HepG2 (cell line): Measurements from ENCODE around the gene HSPE1. TPM values are rescaled to one million over a fixed set of nuclear protein-coding genes. Genes with fewer than 3 reads are reported as not detected.

Experiments
- ATAC-seq: fragments of 200-7000 bp; cut with Tn5 transposase; 3 replicates; pipeline ENCODE4 v1.9.1; 2020; ENCODE audit warnings: mild to moderate bottlenecking, moderate library complexity
- BruUV-seq: library from RNA; stranded (reverse); fragments of 400-500 nt; replicated peaks from 2 replicates; lab custom pipeline; 2021; lab: Mats Ljungman, UMichigan
- CTCF ChIA-PET: fragments of 300-600 bp; formaldehyde crosslinking; extraction: SDS; loops from one replicate; lab custom pipeline; 2021; ENCODE audit warnings: low total read pairs, inconsistent platforms, low intra/inter-chr PET ratio; lab: Yijun Ruan, JAX
- POLR2A ChIA-PET: fragments of 350-600 bp; sonication (Branson Sonifier 250); formaldehyde crosslinking; loops from one replicate; lab custom pipeline; 2020; ENCODE audit warnings: antibody characterized with exemption, inconsistent platforms; lab: Yijun Ruan, JAX
- DNase-seq: peaks from one replicate; pipeline ENCODE4 v3.0.0-alpha.2; 2015; ENCODE audit warnings: low spot score
- FAIRE-seq: peaks from 3 replicates; lab custom pipeline; 2011; peaks lifted over from hg19 to GRCh38; lab: Jason Lieb, UNC
- H2AFZ ChIP-seq: one replicate; pipeline ENCODE4 v1.6.1; 2011; ENCODE audit warnings: low read length, inconsistent platforms
- H3K27ac ChIP-seq: fragments of 300-600 bp; 3 replicates; pipeline ENCODE4 v1.8.0; 2011; ENCODE audit warnings: mixed run types, mild to moderate bottlenecking, mixed read lengths, low read length, inconsistent platforms; ENCODE audit not compliant: insufficient read depth; ENCODE audit errors: extremely low read length
- H3K27me3 ChIP-seq, 2 experiments: fragments of 200-600 bp in 1 of 2; 2 replicates in 1 of 2; 3 replicates in 1 of 2; pipeline versions ENCODE4 v1.6.0 to v1.8.0; 2011; ENCODE audit warnings: low read length in 2 of 2, mild to moderate bottlenecking in 2 of 2, moderate library complexity in 2 of 2, inconsistent platforms in 1 of 2; ENCODE audit not compliant: insufficient read depth in 2 of 2, control insufficient read depth in 1 of 2
- H3K36me3 ChIP-seq, 2 experiments: fragments of 200-600 bp in 1 of 2; replicated peaks in 1 of 2; 2 replicates in 1 of 2; 3 replicates in 1 of 2; pipeline versions ENCODE4 v1.5.1 to v1.8.0; 2011; ENCODE audit warnings: low read length in 2 of 2, inconsistent platforms in 1 of 2; ENCODE audit not compliant: insufficient read depth in 2 of 2, control insufficient read depth in 1 of 2
- H3K4me1 ChIP-seq: 2 replicates; pipeline ENCODE4 v1.5.1; 2012; ENCODE audit warnings: low read length, inconsistent platforms; ENCODE audit not compliant: insufficient read depth
- H3K4me2 ChIP-seq: 2 replicates; pipeline ENCODE4 v1.6.0; 2011; ENCODE audit warnings: low read depth, low read length, inconsistent platforms
- H3K4me3 ChIP-seq, 3 experiments: fragments of 200-600 bp in 1 of 3; sonication (generic), shearing (Covaris generic) in 1 of 3; replicated peaks in 1 of 3; 2 replicates each; pipeline ENCODE4 v1.5.1; 2011 to 2016; ENCODE audit warnings: low read length in 3 of 3, inconsistent platforms in 2 of 3, low read depth in 2 of 3, mild to moderate bottlenecking in 2 of 3, control low read depth in 1 of 3, mixed read lengths in 1 of 3; ENCODE audit not compliant: insufficient read depth in 1 of 3
- H3K79me2 ChIP-seq: one replicate; pipeline ENCODE4 v1.6.1; 2011; ENCODE audit warnings: low read length, inconsistent platforms; ENCODE audit not compliant: insufficient read depth
- H3K9ac ChIP-seq: 2 replicates; pipeline ENCODE4 v1.6.0; 2011; ENCODE audit warnings: mild to moderate bottlenecking, low read depth, low read length, inconsistent platforms; ENCODE audit not compliant: insufficient read depth
- H3K9me3 ChIP-seq: 2 replicates; pipeline ENCODE4 v1.5.1; 2012; ENCODE audit warnings: mild to moderate bottlenecking, low read length
- H4K20me1 ChIP-seq: 2 replicates; pipeline ENCODE4 v1.6.0; 2011; ENCODE audit warnings: inconsistent platforms, mild to moderate bottlenecking, low read length, moderate library complexity; ENCODE audit not compliant: insufficient read depth
- GATA4 ChIP-seq: sonication (generic); IDR thresholded peaks from 2 replicates; pipeline ENCODE4 v1.6.1; 2016; ENCODE audit warnings: antibody characterized with exemption, low read depth, borderline replicate concordance
- LCORL ChIP-seq, 2 experiments: fragments of 450-650 bp in 1 of 2; sonication (generic) in 1 of 2; formaldehyde crosslinking in 1 of 2; IDR thresholded peaks; 2 replicates each; pipeline versions ENCODE4 v1.5.0 to v1.6.1; 2017 to 2020; ENCODE audit warnings: antibody characterized with exemption in 1 of 2, missing genetic modification reagents in 1 of 2
- SKI ChIP-seq: fragments of 450-650 bp; IDR thresholded peaks from one replicate; pipeline ENCODE4 v1.6.1; 2018; ENCODE audit warnings: mild to moderate bottlenecking; ENCODE audit not compliant: partially characterized antibody
- SRF ChIP-seq: IDR thresholded peaks from 2 replicates; pipeline ENCODE4 v1.6.1; 2011; ENCODE audit warnings: mild to moderate bottlenecking, low read depth, low read length, moderate library complexity
- THAP11 ChIP-seq: IDR thresholded peaks from 2 replicates; pipeline ENCODE4 v1.6.1; 2016; ENCODE audit warnings: missing biosample characterization, missing genetic modification reagents
- ZSCAN30 ChIP-seq: sonication (generic); formaldehyde crosslinking; IDR thresholded peaks from 2 replicates; pipeline ENCODE4 v1.5.0; 2020; ENCODE audit warnings: mild to moderate bottlenecking, missing genetic modification reagents
- WGBS: methylation state at CpG from one replicate; pipeline ENCODE4 v1.1.6; 2017; ENCODE audit warnings: low lambda C conversion rate; 5-methylcytosine and 5-hydroxymethylcytosine counted together
- in situ Hi-C: cut with HindIII; loops from 2 replicates; pipeline ENCODE4 v1.10.0; 2017; ENCODE audit warnings: low pct_unique_long_range_greater_than_20kb; ENCODE audit not compliant: extremely low pct_ligation_motif_present
- intact Hi-C: fragments of 100-400 bp; cut with micrococcal nuclease; formaldehyde crosslinking; loops from one replicate; pipeline ENCODE4 v1.10.0; 2022; ENCODE audit not compliant: unreplicated experiment
- polyA plus RNA-seq, 8 experiments: library from polyadenylated mRNA; depleted of rRNA in 3 of 8; stranded (reverse) in 7 of 8; unstranded in 1 of 8; fragments of >200 nt; fragmentation: Illumina TruSeq in 4 of 8; extraction: Trizol in 4 of 8; gene quantifications; 2 replicates each; pipeline versions ENCODE4 v1.2.1 to v1.2.3, GENCODE V29; 2011 to 2016; ENCODE audit warnings: low read depth in 4 of 8, missing spikeins in 1 of 8, mixed read lengths in 1 of 8; ENCODE audit not compliant: insufficient read depth in 1 of 8
- total RNA-seq, 5 experiments: library from RNA; depleted of rRNA; stranded (reverse); fragments of >200 nt; fragmentation: Illumina TruSeq; extraction: Trizol; gene quantifications; 2 replicates each; pipeline ENCODE4 v1.2.3, GENCODE V29; 2016; ENCODE audit warnings: low read depth in 1 of 5
- TF ChIP-seq, protein P1 (sequence below): sonication (generic); formaldehyde crosslinking; IDR thresholded peaks from 2 replicates; pipeline ENCODE4 v1.8.1; 2022; ENCODE audit warnings: low read depth, mild to moderate bottlenecking, missing genetic modification reagents
- TF ChIP-seq, protein P2 (sequence below): IDR thresholded peaks from 2 replicates; pipeline ENCODE4 v1.6.1; 2016; ENCODE audit warnings: missing compliant biosample characterization, missing genetic modification reagents, borderline replicate concordance
- TF ChIP-seq, protein P3 (sequence below): sonication (generic); formaldehyde crosslinking; IDR thresholded peaks from 2 replicates; pipeline ENCODE4 v1.4.0; 2020; ENCODE audit warnings: missing genetic modification reagents
- TF ChIP-seq, protein P4 (sequence below): sonication (generic); formaldehyde crosslinking; conservative IDR thresholded peaks from 2 replicates; pipeline ENCODE4 v1.4.0; 2020; ENCODE audit warnings: missing genetic modification reagents
- TF ChIP-seq, protein P5 (sequence below): sonication (generic); formaldehyde crosslinking; IDR thresholded peaks from 2 replicates; pipeline ENCODE4 v1.5.0; 2020; ENCODE audit warnings: missing genetic modification reagents
- TF ChIP-seq, protein P6 (sequence below): sonication (generic); formaldehyde crosslinking; IDR thresholded peaks from 2 replicates; pipeline ENCODE4 v1.4.0; 2020; ENCODE audit warnings: missing genetic modification reagents

Gene HSPE1
- total and polyA plus RNA-seq, 2 of the 13 experiments (the other 11 are each of a cell fraction or from before 2014, with no cell fraction given) = 244 to 823 TPM

DNA sequence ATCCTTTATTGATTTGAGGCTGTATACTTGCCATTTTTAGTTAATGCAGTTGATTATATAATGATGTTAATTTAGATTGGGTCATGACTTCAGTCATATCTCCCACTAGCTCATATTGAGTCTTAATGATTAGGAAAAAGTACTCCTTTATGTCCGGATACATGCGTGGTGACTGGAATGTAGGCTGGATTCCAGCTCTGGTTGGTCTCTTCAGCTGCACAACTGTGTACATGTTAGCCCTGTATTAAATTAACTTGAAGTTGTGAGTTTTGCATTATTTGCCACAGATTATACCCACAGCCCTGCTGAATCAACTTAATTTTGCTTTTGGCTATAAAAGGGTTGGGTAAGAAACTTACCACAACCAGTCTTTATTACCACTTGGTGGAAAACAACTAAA lies 38.2 kb downstream of the HSPE1 start (continued):
- TF ChIP-seq ZSCAN30 (CRISPR knock-in tag) (no peak), SRF (no peak), THAP11 (no peak), SKI (no peak)
- TF ChIP-seq, protein P1, sequence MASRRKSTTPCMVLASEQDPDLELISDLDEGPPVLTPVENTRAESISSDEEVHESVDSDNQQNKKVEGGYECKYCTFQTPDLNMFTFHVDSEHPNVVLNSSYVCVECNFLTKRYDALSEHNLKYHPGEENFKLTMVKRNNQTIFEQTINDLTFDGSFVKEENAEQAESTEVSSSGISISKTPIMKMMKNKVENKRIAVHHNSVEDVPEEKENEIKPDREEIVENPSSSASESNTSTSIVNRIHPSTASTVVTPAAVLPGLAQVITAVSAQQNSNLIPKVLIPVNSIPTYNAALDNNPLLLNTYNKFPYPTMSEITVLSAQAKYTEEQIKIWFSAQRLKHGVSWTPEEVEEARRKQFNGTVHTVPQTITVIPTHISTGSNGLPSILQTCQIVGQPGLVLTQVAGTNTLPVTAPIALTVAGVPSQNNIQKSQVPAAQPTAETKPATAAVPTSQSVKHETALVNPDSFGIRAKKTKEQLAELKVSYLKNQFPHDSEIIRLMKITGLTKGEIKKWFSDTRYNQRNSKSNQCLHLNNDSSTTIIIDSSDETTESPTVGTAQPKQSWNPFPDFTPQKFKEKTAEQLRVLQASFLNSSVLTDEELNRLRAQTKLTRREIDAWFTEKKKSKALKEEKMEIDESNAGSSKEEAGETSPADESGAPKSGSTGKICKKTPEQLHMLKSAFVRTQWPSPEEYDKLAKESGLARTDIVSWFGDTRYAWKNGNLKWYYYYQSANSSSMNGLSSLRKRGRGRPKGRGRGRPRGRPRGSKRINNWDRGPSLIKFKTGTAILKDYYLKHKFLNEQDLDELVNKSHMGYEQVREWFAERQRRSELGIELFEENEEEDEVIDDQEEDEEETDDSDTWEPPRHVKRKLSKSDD (CRISPR knock-in tag) = no peak
- TF ChIP-seq, protein P2, sequence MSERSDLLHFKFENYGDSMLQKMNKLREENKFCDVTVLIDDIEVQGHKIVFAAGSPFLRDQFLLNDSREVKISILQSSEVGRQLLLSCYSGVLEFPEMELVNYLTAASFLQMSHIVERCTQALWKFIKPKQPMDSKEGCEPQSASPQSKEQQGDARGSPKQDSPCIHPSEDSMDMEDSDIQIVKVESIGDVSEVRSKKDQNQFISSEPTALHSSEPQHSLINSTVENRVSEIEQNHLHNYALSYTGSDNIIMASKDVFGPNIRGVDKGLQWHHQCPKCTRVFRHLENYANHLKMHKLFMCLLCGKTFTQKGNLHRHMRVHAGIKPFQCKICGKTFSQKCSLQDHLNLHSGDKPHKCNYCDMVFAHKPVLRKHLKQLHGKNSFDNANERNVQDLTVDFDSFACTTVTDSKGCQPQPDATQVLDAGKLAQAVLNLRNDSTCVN = no peak

DNA sequence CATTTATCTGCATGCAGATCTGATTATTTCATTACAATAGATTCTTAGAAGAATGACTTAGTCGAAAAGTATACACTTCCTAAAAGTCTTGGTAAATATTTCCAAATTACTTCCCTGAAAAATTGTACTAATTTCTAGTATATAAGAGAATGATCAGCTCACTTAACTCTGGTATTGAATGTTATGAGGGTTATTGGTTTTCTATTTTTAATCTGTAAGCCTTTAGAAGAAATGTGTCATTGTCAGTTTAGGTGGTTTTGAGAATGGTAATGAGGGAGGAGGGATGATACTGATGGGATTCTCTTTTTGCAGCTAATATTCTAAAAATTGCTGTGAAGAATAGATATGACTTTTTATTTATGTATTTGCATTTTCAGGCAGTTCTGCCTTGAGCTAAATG lies 39.6 kb downstream of the HSPE1 start:
- Histone ChIP-seq H3K4me3 (no peak overlapping the region), H2AFZ (no peak overlapping the region), H3K36me3 (peaks cover 13 to 59% of the 10 kb centered on the region in 2 experiments), H3K4me2 (no peak overlapping the region), H3K9ac (no peak overlapping the region), H3K27ac (no peak overlapping the region), H3K27me3 (no peaks in the 10 kb centered on the region), H3K4me1 (no peaks in the 10 kb centered on the region), H3K9me3 (no peaks in the 10 kb centered on the region), H3K79me2 (peaks cover 8% of the 10 kb centered on the region), H4K20me1 (no peaks in the 10 kb centered on the region)
- intact Hi-C loops = loop anchor here (5.0 kb wide), 1 partner anchor 37 kb away; the partner anchor contains the start of gene HSPE1
- CTCF ChIA-PET = no interaction called here
- no peak for DNase-seq
- ATAC-seq = no peak
- POLR2A ChIA-PET = interaction anchor here (1.4 kb wide), 1 partner anchor 105 kb away, joined by 4 read pairs; the partner anchor contains the start of gene SF3B1
- WGBS = 93% methylated on average over 1 of the region's 1 CpG
- in situ Hi-C loops = no loop called here
- no peak for FAIRE-seq
- no TSS peak for BruUV-seq
- TF ChIP-seq, protein P3, sequence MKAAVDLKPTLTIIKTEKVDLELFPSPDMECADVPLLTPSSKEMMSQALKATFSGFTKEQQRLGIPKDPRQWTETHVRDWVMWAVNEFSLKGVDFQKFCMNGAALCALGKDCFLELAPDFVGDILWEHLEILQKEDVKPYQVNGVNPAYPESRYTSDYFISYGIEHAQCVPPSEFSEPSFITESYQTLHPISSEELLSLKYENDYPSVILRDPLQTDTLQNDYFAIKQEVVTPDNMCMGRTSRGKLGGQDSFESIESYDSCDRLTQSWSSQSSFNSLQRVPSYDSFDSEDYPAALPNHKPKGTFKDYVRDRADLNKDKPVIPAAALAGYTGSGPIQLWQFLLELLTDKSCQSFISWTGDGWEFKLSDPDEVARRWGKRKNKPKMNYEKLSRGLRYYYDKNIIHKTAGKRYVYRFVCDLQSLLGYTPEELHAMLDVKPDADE (CRISPR knock-in tag) = no peak
- TF ChIP-seq GATA4 = no peak
- TF ChIP-seq, protein P4, sequence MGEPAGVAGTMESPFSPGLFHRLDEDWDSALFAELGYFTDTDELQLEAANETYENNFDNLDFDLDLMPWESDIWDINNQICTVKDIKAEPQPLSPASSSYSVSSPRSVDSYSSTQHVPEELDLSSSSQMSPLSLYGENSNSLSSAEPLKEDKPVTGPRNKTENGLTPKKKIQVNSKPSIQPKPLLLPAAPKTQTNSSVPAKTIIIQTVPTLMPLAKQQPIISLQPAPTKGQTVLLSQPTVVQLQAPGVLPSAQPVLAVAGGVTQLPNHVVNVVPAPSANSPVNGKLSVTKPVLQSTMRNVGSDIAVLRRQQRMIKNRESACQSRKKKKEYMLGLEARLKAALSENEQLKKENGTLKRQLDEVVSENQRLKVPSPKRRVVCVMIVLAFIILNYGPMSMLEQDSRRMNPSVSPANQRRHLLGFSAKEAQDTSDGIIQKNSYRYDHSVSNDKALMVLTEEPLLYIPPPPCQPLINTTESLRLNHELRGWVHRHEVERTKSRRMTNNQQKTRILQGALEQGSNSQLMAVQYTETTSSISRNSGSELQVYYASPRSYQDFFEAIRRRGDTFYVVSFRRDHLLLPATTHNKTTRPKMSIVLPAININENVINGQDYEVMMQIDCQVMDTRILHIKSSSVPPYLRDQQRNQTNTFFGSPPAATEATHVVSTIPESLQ (CRISPR knock-in tag) = no peak
- TF ChIP-seq, protein P5, sequence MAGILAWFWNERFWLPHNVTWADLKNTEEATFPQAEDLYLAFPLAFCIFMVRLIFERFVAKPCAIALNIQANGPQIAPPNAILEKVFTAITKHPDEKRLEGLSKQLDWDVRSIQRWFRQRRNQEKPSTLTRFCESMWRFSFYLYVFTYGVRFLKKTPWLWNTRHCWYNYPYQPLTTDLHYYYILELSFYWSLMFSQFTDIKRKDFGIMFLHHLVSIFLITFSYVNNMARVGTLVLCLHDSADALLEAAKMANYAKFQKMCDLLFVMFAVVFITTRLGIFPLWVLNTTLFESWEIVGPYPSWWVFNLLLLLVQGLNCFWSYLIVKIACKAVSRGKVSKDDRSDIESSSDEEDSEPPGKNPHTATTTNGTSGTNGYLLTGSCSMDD = no peak
- TF ChIP-seq LCORL (IDR thresholded peaks at IDR 0.05) = no peak
- TF ChIP-seq LCORL (CRISPR knock-in tag; IDR thresholded peaks at IDR 0.05) = no peak
- TF ChIP-seq, protein P6, sequence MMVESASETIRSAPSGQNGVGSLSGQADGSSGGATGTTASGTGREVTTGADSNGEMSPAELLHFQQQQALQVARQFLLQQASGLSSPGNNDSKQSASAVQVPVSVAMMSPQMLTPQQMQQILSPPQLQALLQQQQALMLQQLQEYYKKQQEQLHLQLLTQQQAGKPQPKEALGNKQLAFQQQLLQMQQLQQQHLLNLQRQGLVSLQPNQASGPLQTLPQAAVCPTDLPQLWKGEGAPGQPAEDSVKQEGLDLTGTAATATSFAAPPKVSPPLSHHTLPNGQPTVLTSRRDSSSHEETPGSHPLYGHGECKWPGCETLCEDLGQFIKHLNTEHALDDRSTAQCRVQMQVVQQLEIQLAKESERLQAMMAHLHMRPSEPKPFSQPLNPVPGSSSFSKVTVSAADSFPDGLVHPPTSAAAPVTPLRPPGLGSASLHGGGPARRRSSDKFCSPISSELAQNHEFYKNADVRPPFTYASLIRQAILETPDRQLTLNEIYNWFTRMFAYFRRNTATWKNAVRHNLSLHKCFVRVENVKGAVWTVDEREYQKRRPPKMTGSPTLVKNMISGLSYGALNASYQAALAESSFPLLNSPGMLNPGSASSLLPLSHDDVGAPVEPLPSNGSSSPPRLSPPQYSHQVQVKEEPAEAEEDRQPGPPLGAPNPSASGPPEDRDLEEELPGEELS = no peak
